Measurements from ENCODE around the gene INCA1.

The INCA1 gene

GRCh38 chr17:4940555-4941318 lies 56.6 kb downstream of the INCA1 start:
- peak; percentile 39 for DNase-seq
- H3K27ac Mint-ChIP-seq, result peak overlapping the region; percentile 99
- no peaks in the 10 kb centered on the region for H3K9me3 Mint-ChIP-seq
- H3K4me3 Mint-ChIP-seq, result peak overlapping the region; percentile 92
- peaks cover 36% of the 10 kb centered on the region for H3K36me3 Mint-ChIP-seq (ENCODE audit: low read depth)
- H3K4me1 Mint-ChIP-seq, result peaks cover 38% of the 10 kb centered on the region
- TF ChIP-seq CTCF (IDR thresholded peaks at IDR 0.05), result no peak
- H3K27me3 Mint-ChIP-seq (ENCODE audit: low read depth, poor library complexity), result peaks cover 5% of the 10 kb centered on the region

GRCh38 chr17:4939796-4940554 lies 57.3 kb downstream of the INCA1 start, which contains the start of the genes RNF167 and SLC25A11:
TSS of gene RNF167 (plus strand) at chr17:4940268. CDS start at chr17:4940910, 642 bp downstream.
TSS of gene SLC25A11 (minus strand) at chr17:4940046. CDS start at chr17:4939910, 136 bp downstream.
- DNase-seq, result peak; percentile 91
- H3K36me3 Mint-ChIP-seq (ENCODE audit: low read depth), result peaks cover 31% of the 10 kb centered on the region
- H3K27ac Mint-ChIP-seq, result peak within 1 kb of the TSS; percentile 99
- peaks cover 31% of the 10 kb centered on the region for H3K4me1 Mint-ChIP-seq
- peak within 1 kb of the TSS; percentile 92 for H3K4me3 Mint-ChIP-seq
- no peak for TF ChIP-seq CTCF (IDR thresholded peaks at IDR 0.05)
- H3K9me3 Mint-ChIP-seq, result no peaks in the 10 kb centered on the region
- H3K27me3 Mint-ChIP-seq (ENCODE audit: low read depth, poor library complexity), result peaks cover 5% of the 10 kb centered on the region

GRCh38 chr17:4939546-4939795 lies 57.9 kb downstream of the INCA1 start:
- Mint-ChIP-seq H3K9me3 (no peaks in the 10 kb centered on the region), H3K36me3 (ENCODE audit: low read depth) (peaks cover 31% of the 10 kb centered on the region), H3K4me1 (peaks cover 34% of the 10 kb centered on the region), H3K4me3 (peak overlapping the region; percentile 92), H3K27me3 (ENCODE audit: low read depth, poor library complexity) (peaks cover 5% of the 10 kb centered on the region), H3K27ac (peak overlapping the region; percentile 94)
- no peak for TF ChIP-seq CTCF (IDR thresholded peaks at IDR 0.05)
- DNase-seq, result peak; percentile 54

- H3K27me3 Mint-ChIP-seq (ENCODE audit: low read depth, poor library complexity), result peaks cover 5% of the 10 kb centered on the region
- H3K27ac Mint-ChIP-seq, result peak overlapping the region; percentile 94
- no peaks in the 10 kb centered on the region for H3K9me3 Mint-ChIP-seq
- no peak for TF ChIP-seq CTCF (IDR thresholded peaks at IDR 0.05)
- peaks cover 40% of the 10 kb centered on the region for H3K4me1 Mint-ChIP-seq
- H3K4me3 Mint-ChIP-seq, result peak overlapping the region; percentile 92
- DNase-seq, result no peak
- peaks cover 31% of the 10 kb centered on the region for H3K36me3 Mint-ChIP-seq (ENCODE audit: low read depth)
Observed at GRCh38 chr17:4938688-4939545, 58.4 kb downstream of the INCA1 start.
